Omental fat pad (tissue), 4 donors: Measurements from ENCODE around the gene RBMS3. TPM values are rescaled to one million over a fixed set of nuclear protein-coding genes. Genes with fewer than 3 reads are reported as not detected.

Experiments
- ATAC-seq: fragments of 150-250 bp; one replicate; pipeline ENCODE4 v1.9.1; 2016; ENCODE audit warnings: mild to moderate bottlenecking, moderate library complexity; ENCODE audit not compliant: low FRiP score
- DNase-seq: peaks from one replicate; pipeline ENCODE4 v3.0.0-alpha.2; 2019; ENCODE audit warnings: low spot score
- total RNA-seq, 4 donors: library from RNA; depleted of rRNA; stranded (reverse); fragments of >200 nt; gene quantifications; one replicate each; pipeline ENCODE4 v1.1.0, GENCODE V29; 2016
- TF ChIP-seq, protein P1 (sequence below), 3 donors: fragments of 450-650 bp; IDR thresholded peaks; one replicate each; pipeline ENCODE4 v1.5.1; 2016 to 2017; ENCODE audit warnings: antibody characterized with exemption in 3 of 3, mild to moderate bottlenecking in 3 of 3, moderate library complexity in 2 of 3

Gene RBMS3
- total RNA-seq, 4 donors from 2014 or later: 61.5 to 185 (median 120) TPM

DNA sequence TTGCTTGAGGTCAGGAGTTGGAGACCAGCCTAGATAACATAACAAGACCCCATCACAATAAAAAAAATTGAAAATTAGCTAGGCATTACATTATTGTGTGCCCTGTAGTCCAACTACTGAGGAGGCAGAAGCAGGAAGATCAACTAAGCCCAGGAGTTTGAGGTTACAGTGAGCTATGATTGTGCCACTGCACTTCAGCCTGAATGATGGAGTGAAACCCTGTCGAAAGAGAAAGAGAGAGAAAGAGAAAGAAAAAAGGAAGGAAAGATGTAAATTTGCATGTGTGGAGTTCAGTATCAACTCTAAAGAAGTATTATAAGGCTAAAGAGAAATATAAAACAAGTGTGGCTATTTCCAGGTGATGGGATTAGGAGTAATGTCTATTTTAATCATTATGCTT lies 661.4 kb downstream of the RBMS3 start:
- TF ChIP-seq, protein P1, sequence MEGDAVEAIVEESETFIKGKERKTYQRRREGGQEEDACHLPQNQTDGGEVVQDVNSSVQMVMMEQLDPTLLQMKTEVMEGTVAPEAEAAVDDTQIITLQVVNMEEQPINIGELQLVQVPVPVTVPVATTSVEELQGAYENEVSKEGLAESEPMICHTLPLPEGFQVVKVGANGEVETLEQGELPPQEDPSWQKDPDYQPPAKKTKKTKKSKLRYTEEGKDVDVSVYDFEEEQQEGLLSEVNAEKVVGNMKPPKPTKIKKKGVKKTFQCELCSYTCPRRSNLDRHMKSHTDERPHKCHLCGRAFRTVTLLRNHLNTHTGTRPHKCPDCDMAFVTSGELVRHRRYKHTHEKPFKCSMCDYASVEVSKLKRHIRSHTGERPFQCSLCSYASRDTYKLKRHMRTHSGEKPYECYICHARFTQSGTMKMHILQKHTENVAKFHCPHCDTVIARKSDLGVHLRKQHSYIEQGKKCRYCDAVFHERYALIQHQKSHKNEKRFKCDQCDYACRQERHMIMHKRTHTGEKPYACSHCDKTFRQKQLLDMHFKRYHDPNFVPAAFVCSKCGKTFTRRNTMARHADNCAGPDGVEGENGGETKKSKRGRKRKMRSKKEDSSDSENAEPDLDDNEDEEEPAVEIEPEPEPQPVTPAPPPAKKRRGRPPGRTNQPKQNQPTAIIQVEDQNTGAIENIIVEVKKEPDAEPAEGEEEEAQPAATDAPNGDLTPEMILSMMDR (IDR thresholded peaks at IDR 0.05): no peak
- DNase-seq (no peak), ATAC-seq (no peak)

DNA sequence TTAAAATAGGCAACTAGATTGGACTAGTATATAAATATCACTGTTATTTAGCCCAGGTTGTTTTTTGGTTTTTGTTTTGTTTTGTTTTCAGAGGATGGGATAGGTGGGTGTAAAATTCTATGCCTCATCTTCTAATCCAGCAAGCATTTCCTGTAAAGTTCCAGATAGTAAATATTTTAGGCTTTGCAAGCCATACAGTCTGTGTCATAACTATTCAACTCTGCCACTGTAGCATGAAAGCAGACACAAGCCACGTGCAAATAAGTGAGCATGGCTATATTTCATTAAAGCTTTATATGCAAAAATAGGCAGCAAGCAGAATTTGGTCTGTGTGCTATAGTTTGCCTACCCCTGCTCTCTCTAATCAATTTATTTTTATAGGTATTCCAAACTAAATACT lies 668.3 kb downstream of the RBMS3 start:
- DNase-seq (no peak), ATAC-seq (no peak)
- TF ChIP-seq, protein P1 (IDR thresholded peaks at IDR 0.05): no peak

DNA sequence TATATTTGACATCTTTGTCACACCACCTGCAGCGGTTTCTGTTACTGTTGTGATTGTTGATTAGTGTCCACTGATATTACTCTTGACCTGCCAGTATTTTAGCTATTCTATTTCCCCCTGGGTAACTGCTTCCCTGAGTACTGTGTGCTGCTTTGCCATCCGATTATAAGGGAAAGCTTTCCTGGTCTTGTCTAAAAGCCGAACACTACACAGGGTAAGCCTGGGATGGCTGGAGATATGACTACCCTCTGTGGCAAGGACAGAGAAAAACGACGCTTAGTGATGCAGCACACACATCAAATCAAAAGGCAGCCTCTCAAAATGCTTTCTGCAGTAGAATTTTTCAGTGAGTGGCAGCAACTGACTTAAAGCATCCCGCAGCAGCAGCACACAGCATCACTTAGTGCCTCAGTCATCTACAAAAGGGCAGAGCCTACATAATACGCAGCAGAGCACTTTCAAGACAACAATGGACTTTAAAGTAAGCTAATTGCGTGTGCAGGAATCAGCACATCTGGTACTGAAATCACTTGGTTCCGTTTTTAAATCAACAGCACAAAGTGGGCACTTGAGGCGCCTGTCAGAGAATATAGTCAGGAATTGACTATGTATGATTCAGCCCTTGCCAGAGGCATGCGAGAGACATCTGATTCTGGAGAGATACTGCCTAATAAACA lies 669.2 kb downstream of the RBMS3 start:
- ATAC-seq (no peak), DNase-seq (no peak)
- TF ChIP-seq, protein P1 (IDR thresholded peaks at IDR 0.05): no peak

DNA sequence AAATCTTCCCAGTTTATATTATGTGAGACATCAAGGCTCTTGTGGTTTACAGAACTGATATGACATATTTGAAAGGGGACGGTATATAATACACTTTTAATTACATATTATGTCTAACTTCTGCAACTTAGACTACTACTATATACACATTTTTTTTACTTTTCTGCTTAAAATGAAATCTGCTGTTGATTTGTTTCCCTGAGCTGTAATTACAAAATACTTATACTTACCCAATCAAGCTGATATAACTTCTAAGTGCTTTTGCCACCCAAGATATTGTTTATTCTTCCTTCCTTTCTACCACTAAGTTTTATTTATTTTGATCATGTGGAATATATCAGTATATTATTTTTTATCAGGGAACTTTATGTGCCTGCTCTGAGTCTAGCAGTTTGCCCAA lies 671.6 kb downstream of the RBMS3 start:
- TF ChIP-seq, protein P1 (IDR thresholded peaks at IDR 0.05): no peak
- DNase-seq (no peak), ATAC-seq (no peak)

DNA sequence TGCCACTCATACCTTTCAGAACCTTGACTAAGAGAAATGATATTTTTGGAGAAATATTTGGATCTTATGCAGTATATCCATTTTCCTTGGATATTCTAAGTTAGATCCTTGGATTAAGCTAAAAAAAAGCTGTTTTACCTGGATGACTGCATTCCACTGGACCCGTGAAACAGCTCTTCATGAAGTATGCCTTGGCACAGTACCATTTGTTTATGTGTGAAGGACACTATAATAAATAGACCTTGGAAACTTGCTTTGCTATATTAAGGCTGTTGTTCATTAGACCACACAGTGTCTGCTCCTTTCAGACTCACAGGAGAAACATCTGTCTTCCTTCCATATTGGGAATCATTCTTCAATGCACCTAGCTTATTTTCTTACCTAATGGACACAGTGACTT lies 674.5 kb downstream of the RBMS3 start:
- DNase-seq (no peak), ATAC-seq (no peak)
- TF ChIP-seq, protein P1 (IDR thresholded peaks at IDR 0.05): no peak

DNA sequence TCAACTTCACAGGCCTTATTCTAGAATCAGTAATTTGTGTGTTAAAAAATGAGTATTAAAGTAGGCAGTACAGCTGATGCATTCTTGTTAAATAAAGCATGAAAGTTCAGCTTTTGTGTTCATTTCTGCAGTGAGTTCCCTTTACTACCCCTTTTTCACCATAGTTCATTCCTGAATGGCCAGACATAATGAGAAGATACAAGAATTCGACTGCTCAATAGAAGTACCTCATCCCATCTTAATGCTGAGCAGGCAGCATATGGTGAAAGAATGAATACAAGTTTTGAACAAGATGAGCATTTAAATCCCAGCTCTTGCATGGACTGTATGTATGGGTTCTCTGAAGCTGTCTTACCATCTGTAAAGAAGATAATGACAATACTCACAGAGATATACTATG lies 677.9 kb downstream of the RBMS3 start:
- TF ChIP-seq, protein P1 (IDR thresholded peaks at IDR 0.05): no peak
- no peak for ATAC-seq
- DNase-seq: no peak

DNA sequence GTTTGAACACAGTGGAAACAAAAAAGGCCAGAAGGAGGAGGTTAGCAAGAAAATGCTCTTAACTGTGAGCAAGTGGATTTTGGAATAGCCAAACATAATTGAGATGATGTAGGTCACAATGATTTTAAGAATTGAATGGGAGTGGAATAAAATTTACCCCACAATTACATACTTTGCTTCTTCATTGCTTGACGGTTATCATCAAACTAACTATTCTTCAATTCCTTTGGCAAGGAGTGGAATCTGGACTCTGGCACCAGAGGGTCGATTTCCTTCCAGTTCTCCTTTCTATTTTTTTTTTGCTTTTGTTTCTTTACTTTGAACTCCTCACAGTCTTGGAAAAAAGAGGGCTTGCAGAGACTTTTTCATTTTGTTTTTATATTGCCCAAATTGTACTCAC lies 691.0 kb downstream of the RBMS3 start:
- TF ChIP-seq, protein P1 (IDR thresholded peaks at IDR 0.05): no peak
- DNase-seq: no peak
- no peak for ATAC-seq
